ENCODE results near the gene SDK1.

DNA sequence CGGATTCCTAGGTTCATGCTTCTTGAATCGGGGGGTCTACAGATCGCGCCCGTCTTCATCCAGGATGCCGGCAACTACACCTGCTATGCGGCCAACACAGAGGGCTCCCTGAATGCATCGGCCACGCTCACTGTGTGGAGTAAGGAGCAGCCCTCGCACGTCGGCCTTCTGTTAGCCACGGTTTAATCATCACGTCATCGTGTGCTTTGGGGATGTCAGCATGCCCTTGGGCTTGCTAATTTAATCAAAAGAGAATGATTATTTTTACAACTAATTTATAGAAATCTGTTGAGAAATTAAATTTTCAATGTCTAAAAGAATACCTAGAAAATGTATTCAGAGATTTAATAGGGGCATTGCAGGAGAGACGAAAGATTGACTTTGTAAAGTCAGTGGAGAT is 668.2 kb downstream of the SDK1 start:
- no peak for TF ChIP-seq POLR2AphosphoS5 (IDR thresholded peaks at IDR 0.05; ENCODE audit: insufficient read depth in 1 of 2, low read depth in 1 of 2)
- TF ChIP-seq, protein P1, sequence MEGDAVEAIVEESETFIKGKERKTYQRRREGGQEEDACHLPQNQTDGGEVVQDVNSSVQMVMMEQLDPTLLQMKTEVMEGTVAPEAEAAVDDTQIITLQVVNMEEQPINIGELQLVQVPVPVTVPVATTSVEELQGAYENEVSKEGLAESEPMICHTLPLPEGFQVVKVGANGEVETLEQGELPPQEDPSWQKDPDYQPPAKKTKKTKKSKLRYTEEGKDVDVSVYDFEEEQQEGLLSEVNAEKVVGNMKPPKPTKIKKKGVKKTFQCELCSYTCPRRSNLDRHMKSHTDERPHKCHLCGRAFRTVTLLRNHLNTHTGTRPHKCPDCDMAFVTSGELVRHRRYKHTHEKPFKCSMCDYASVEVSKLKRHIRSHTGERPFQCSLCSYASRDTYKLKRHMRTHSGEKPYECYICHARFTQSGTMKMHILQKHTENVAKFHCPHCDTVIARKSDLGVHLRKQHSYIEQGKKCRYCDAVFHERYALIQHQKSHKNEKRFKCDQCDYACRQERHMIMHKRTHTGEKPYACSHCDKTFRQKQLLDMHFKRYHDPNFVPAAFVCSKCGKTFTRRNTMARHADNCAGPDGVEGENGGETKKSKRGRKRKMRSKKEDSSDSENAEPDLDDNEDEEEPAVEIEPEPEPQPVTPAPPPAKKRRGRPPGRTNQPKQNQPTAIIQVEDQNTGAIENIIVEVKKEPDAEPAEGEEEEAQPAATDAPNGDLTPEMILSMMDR (IDR thresholded peaks at IDR 0.05): no peak

Measured in vagina (tissue), 2 donors.